DND-41 (cell line): ENCODE data around the gene COL15A1.

Experiments
- CTCF ChIP-seq: IDR thresholded peaks from 2 replicates; pipeline ENCODE4 v1.5.1; 2012; ENCODE audit warnings: borderline replicate concordance, low read length, moderate library complexity, mild to moderate bottlenecking; ENCODE audit not compliant: poor library complexity, severe bottlenecking; ENCODE audit errors: extremely low read depth
- EZH2 ChIP-seq: IDR thresholded peaks from 3 replicates; pipeline ENCODE4 v1.6.1; 2012; ENCODE audit warnings: borderline replicate concordance, low read depth, mild to moderate bottlenecking, moderate library complexity, low read length, inconsistent platforms; ENCODE audit not compliant: severe bottlenecking

GRCh38 chr9:99027443-99027842 lies 83.7 kb downstream of the COL15A1 start:
- TF ChIP-seq CTCF (no peak), EZH2 (no peak)
